PC-9 (cell line): ENCODE measurements around the gene GBX2.

Experiments
- CTCF ChIP-seq: fragments of 200-600 bp; sonication (generic); conservative IDR thresholded peaks from 2 replicates; pipeline ENCODE4 v1.6.1; 2017; ENCODE audit warnings: mixed run types, antibody characterized with exemption, mild to moderate bottlenecking, moderate library complexity
- EZH2 ChIP-seq: fragments of 200-600 bp; sonication (generic); IDR thresholded peaks from 2 replicates; pipeline ENCODE4 v1.8.0; 2017; ENCODE audit warnings: antibody characterized with exemption, low read depth

- TF ChIP-seq CTCF, result no peak
- no peak for TF ChIP-seq EZH2
Measured at GRCh38 chr2:236156860-236157194, 11.4 kb downstream of the GBX2 start.
